Brain microvascular endothelial cell (primary cell): Measurements from ENCODE around the gene GPR21.

Experiments used
- DNase-seq: peaks from one replicate; pipeline ENCODE4 v3.0.0-alpha.2; 2020
- H3K27ac ChIP-seq: fragments of 250-450 bp; sonication (Bioruptor Pico); 2 replicates; pipeline ENCODE4 v1.5.1; 2020; ENCODE audit warnings: mild to moderate bottlenecking, moderate library complexity
- H3K27me3 ChIP-seq: fragments of 250-450 bp; sonication (Bioruptor Pico); replicated peaks from 2 replicates; pipeline ENCODE4 v1.5.1; 2020; ENCODE audit warnings: mild to moderate bottlenecking
- H3K36me3 ChIP-seq: fragments of 250-450 bp; sonication (Bioruptor Pico); replicated peaks from 2 replicates; pipeline ENCODE4 v1.5.1; 2020; ENCODE audit warnings: mild to moderate bottlenecking
- H3K4me3 ChIP-seq: 2 replicates; pipeline ENCODE4 v1.5.1; 2011; ENCODE audit warnings: low read depth, mild to moderate bottlenecking, control low read depth, low read length, moderate library complexity
- in situ Hi-C: cut with HindIII; loops from 2 replicates; pipeline ENCODE4 v1.10.0; 2017; ENCODE audit warnings: low sequenced_read_pairs, low pct_ligation_motif_present
- TF ChIP-seq, protein P1 (sequence below): IDR thresholded peaks from 2 replicates; pipeline ENCODE4 v1.5.1; 2011; ENCODE audit warnings: low read depth, mild to moderate bottlenecking, moderate library complexity, low read length, control low read depth, inconsistent platforms; ENCODE audit errors: missing control alignments

The GPR21 gene

GRCh38 chr9:123059472-123060220 is 26.2 kb downstream of the GPR21 start:
- no peak overlapping the region for H3K4me3 ChIP-seq
- in situ Hi-C loops = no loop called here
- H3K36me3 ChIP-seq = peaks cover 4% of the 10 kb centered on the region
- TF ChIP-seq, protein P1, sequence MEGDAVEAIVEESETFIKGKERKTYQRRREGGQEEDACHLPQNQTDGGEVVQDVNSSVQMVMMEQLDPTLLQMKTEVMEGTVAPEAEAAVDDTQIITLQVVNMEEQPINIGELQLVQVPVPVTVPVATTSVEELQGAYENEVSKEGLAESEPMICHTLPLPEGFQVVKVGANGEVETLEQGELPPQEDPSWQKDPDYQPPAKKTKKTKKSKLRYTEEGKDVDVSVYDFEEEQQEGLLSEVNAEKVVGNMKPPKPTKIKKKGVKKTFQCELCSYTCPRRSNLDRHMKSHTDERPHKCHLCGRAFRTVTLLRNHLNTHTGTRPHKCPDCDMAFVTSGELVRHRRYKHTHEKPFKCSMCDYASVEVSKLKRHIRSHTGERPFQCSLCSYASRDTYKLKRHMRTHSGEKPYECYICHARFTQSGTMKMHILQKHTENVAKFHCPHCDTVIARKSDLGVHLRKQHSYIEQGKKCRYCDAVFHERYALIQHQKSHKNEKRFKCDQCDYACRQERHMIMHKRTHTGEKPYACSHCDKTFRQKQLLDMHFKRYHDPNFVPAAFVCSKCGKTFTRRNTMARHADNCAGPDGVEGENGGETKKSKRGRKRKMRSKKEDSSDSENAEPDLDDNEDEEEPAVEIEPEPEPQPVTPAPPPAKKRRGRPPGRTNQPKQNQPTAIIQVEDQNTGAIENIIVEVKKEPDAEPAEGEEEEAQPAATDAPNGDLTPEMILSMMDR = no peak
- no peaks in the 10 kb centered on the region for H3K27me3 ChIP-seq
- no peak for DNase-seq
- H3K27ac ChIP-seq = no peak overlapping the region

- no peak for DNase-seq
- in situ Hi-C loops = no loop called here
- Histone ChIP-seq H3K27ac (no peak overlapping the region), H3K4me3 (no peak overlapping the region), H3K27me3 (no peaks in the 10 kb centered on the region), H3K36me3 (no peaks in the 10 kb centered on the region)
- TF ChIP-seq, protein P1 = no peak
Observed at GRCh38 chr9:123061216-123061615, 27.7 kb downstream of the GPR21 start.

- H3K36me3 ChIP-seq = no peaks in the 10 kb centered on the region
- TF ChIP-seq, protein P1 = no peak
- no peak overlapping the region for H3K4me3 ChIP-seq
- in situ Hi-C loops = no loop called here
- no peaks in the 10 kb centered on the region for H3K27me3 ChIP-seq
- no peak for DNase-seq
- H3K27ac ChIP-seq = no peak overlapping the region
Observed at GRCh38 chr9:123062351-123063176, 29.1 kb downstream of the GPR21 start.

DNA sequence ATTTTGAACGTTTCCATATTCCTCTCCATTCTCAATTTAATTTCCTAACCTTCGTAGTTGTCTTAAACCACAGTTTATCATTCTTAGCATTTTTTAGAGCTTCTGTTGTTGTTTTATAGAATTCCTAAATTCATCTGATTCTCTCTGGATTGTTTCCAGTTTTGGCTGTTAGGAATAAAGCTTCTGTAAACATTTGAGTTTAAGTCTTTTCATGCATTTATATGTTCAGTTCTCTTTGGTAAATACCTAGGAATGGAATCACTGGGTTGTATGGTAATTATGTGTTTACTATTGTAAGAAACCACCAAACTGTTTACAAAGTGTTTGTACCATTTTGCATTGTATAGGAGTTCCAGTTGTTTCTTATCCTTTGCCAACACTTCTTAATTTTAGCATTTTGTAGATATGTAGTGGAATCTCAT is 29.7 kb downstream of the GPR21 start:
- Histone ChIP-seq H3K4me3 (no peak overlapping the region), H3K36me3 (no peaks in the 10 kb centered on the region), H3K27ac (no peak overlapping the region), H3K27me3 (no peaks in the 10 kb centered on the region)
- no peak for DNase-seq
- in situ Hi-C loops = no loop called here
- TF ChIP-seq, protein P1 = no peak

- H3K27ac ChIP-seq = no peak overlapping the region
- H3K27me3 ChIP-seq = no peaks in the 10 kb centered on the region
- no peaks in the 10 kb centered on the region for H3K36me3 ChIP-seq
- no peak overlapping the region for H3K4me3 ChIP-seq
- in situ Hi-C loops = no loop called here
- no peak for DNase-seq
- TF ChIP-seq, protein P1 = no peak
Observed at GRCh38 chr9:123063896-123064295, 30.4 kb downstream of the GPR21 start.
